OCI-LY7 (cell line): ENCODE data around the gene OR10C1. TPM values are rescaled to one million over a fixed set of nuclear protein-coding genes. Genes with fewer than 3 reads are reported as not detected.

Source experiments
- BruUV-seq: library from RNA; stranded (reverse); fragments of 400-500 nt; replicated peaks from 2 replicates; lab custom pipeline; 2021; lab: Mats Ljungman, UMichigan
- CTCF ChIA-PET: fragments of 300-600 bp; sonication (Branson Sonifier 250); formaldehyde crosslinking; loops from one replicate; lab custom pipeline; 2022; ENCODE audit warnings: antibody characterized with exemption; ENCODE audit not compliant: unreplicated experiment; lab: Charles Lee
- POLR2A ChIA-PET: fragments of 300-600 bp; sonication (Branson Sonifier 250); formaldehyde crosslinking; loops from one replicate; lab custom pipeline; 2022; ENCODE audit warnings: antibody characterized with exemption; lab: Charles Lee
- DNase-seq: peaks from one replicate; pipeline ENCODE4 v3.0.0-alpha.2; 2015; ENCODE audit warnings: low spot score
- H2AFZ ChIP-seq: fragments of 200-600 bp; sonication (generic), shearing (Covaris generic); 2 replicates; pipeline ENCODE4 v1.6.1; 2014; ENCODE audit warnings: mild to moderate bottlenecking, antibody characterized with exemption, low read length, moderate library complexity
- H3K27ac ChIP-seq: fragments of 200-600 bp; sonication (generic); 2 replicates; pipeline ENCODE4 v1.5.1; 2014; ENCODE audit warnings: mixed run types, low read depth, mild to moderate bottlenecking, moderate library complexity, low read length, inconsistent platforms; ENCODE audit not compliant: poor library complexity, severe bottlenecking
- H3K36me3 ChIP-seq: fragments of 200-600 bp; sonication (generic); 2 replicates; pipeline ENCODE4 v1.6.1; 2014; ENCODE audit warnings: mild to moderate bottlenecking, antibody characterized with exemption, low read length, moderate library complexity, mixed read lengths; ENCODE audit not compliant: insufficient read depth
- H3K4me1 ChIP-seq: fragments of 200-600 bp; sonication (generic); 2 replicates; pipeline ENCODE4 v1.5.1; 2014; ENCODE audit warnings: mild to moderate bottlenecking, low read length; ENCODE audit not compliant: insufficient read depth, poor library complexity, severe bottlenecking
- H3K4me2 ChIP-seq: fragments of 200-600 bp; sonication (generic); 2 replicates; pipeline ENCODE4 v1.6.1; 2014; ENCODE audit warnings: mild to moderate bottlenecking, low read length
- H3K4me3 ChIP-seq: fragments of 200-600 bp; sonication (generic); 2 replicates; pipeline ENCODE4 v1.5.1; 2014; ENCODE audit warnings: mild to moderate bottlenecking, low read depth, low read length; ENCODE audit not compliant: poor library complexity, severe bottlenecking
- H3K79me2 ChIP-seq: fragments of 200-600 bp; sonication (generic); 2 replicates; pipeline ENCODE4 v1.6.1; 2016; ENCODE audit warnings: low read depth, mild to moderate bottlenecking, low read length, moderate library complexity, mixed read lengths; ENCODE audit not compliant: insufficient read depth
- H3K9me2 ChIP-seq: fragments of 200-600 bp; sonication (generic); 2 replicates; pipeline ENCODE4 v1.6.1; 2016; ENCODE audit warnings: mild to moderate bottlenecking, low read length, mixed read lengths; ENCODE audit not compliant: insufficient read depth
- H3K9me3 ChIP-seq: fragments of 200-600 bp; sonication (generic); 2 replicates; pipeline ENCODE4 v1.6.1; 2014; ENCODE audit warnings: mild to moderate bottlenecking, mixed run types, low read length, mixed read lengths
- H4K20me1 ChIP-seq: fragments of 200-600 bp; sonication (generic); 2 replicates; pipeline ENCODE4 v1.6.1; 2014; ENCODE audit warnings: mild to moderate bottlenecking, antibody characterized with exemption, low read length, moderate library complexity, mixed read lengths; ENCODE audit not compliant: insufficient read depth
- EZH2phosphoT487 ChIP-seq: fragments of 200-600 bp; sonication (generic); IDR thresholded peaks from 2 replicates; pipeline ENCODE4 v1.6.1; 2018; ENCODE audit warnings: low read depth, borderline replicate concordance, mild to moderate bottlenecking, mixed run types, antibody characterized with exemption, low read length, moderate library complexity, mixed read lengths
- intact Hi-C: fragments of 100-400 bp; cut with micrococcal nuclease; formaldehyde crosslinking; loops from one replicate; pipeline ENCODE4 v1.10.0; 2022; ENCODE audit not compliant: unreplicated experiment
- total RNA-seq, 2 experiments: library from RNA; depleted of rRNA in 1 of 2; stranded (reverse); fragments of >200 nt in 1 of 2; shearing (Covaris generic) in 1 of 2; gene quantifications; 2 replicates each; pipeline ENCODE4 v1.2.3, GENCODE V29; 2014 to 2022
- TF ChIP-seq, protein P1 (sequence below): fragments of 200-600 bp; sonication (generic); conservative IDR thresholded peaks from 2 replicates; pipeline ENCODE4 v1.5.1; 2014; ENCODE audit warnings: mild to moderate bottlenecking, antibody characterized with exemption, low read length, moderate library complexity, mixed read lengths

The OR10C1 gene
- total RNA-seq, 2 experiments from 2014 or later, result not detected

- H3K9me2 ChIP-seq, result no peaks in the 10 kb centered on the region
- H3K27ac ChIP-seq, result no peak overlapping the region
- no peak overlapping the region for H2AFZ ChIP-seq
- H3K4me2 ChIP-seq, result no peak overlapping the region
- no peaks in the 10 kb centered on the region for H3K79me2 ChIP-seq
- no peaks in the 10 kb centered on the region for H4K20me1 ChIP-seq
- BruUV-seq, result no TSS peak
- no peak overlapping the region for H3K4me3 ChIP-seq
- DNase-seq, result no peak
- TF ChIP-seq EZH2phosphoT487, result no peak
- TF ChIP-seq, protein P1, sequence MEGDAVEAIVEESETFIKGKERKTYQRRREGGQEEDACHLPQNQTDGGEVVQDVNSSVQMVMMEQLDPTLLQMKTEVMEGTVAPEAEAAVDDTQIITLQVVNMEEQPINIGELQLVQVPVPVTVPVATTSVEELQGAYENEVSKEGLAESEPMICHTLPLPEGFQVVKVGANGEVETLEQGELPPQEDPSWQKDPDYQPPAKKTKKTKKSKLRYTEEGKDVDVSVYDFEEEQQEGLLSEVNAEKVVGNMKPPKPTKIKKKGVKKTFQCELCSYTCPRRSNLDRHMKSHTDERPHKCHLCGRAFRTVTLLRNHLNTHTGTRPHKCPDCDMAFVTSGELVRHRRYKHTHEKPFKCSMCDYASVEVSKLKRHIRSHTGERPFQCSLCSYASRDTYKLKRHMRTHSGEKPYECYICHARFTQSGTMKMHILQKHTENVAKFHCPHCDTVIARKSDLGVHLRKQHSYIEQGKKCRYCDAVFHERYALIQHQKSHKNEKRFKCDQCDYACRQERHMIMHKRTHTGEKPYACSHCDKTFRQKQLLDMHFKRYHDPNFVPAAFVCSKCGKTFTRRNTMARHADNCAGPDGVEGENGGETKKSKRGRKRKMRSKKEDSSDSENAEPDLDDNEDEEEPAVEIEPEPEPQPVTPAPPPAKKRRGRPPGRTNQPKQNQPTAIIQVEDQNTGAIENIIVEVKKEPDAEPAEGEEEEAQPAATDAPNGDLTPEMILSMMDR, result no peak
- CTCF ChIA-PET, result no interaction called here
- no peaks in the 10 kb centered on the region for H3K4me1 ChIP-seq
- POLR2A ChIA-PET, result no interaction called here
- no peaks in the 10 kb centered on the region for H3K36me3 ChIP-seq
- no peaks in the 10 kb centered on the region for H3K9me3 ChIP-seq
- intact Hi-C loops, result no loop called here
Measured at GRCh38 chr6:29451471-29452193, 12.5 kb downstream of the OR10C1 start.

- H4K20me1 ChIP-seq, result no peaks in the 10 kb centered on the region
Measured at GRCh38 chr6:29456971-29457370, 17.9 kb downstream of the OR10C1 start, which contains the start of the genes OR11A1 and OR2H1. Gene OR11A1 (minus strand): TSS chr6:29457071. CDS start chr6:29427641, 29,430 bp downstream. Gene OR2H1 (plus strand): TSS chr6:29457155. CDS start chr6:29461770, 4,615 bp downstream.

More at GRCh38 chr6:29456971-29457370, 17.9 kb downstream of the OR10C1 start, which contains the start of the genes OR11A1 and OR2H1:
- BruUV-seq, result no TSS peak
- no peak for DNase-seq
- Histone ChIP-seq H3K4me3 (no peak within 1 kb of the TSS), H2AFZ (no peak within 1 kb of the TSS), H3K4me2 (no peak within 1 kb of the TSS), H3K36me3 (no peaks in the 10 kb centered on the region), H3K79me2 (no peaks in the 10 kb centered on the region), H3K27ac (no peak within 1 kb of the TSS), H3K9me3 (no peaks in the 10 kb centered on the region), H3K9me2 (no peaks in the 10 kb centered on the region), H3K4me1 (no peaks in the 10 kb centered on the region)
- ChIA-PET CTCF (no interaction called here), POLR2A (no interaction called here)
- intact Hi-C loops, result no loop called here
- TF ChIP-seq, protein P1, result no peak
- no peak for TF ChIP-seq EZH2phosphoT487
